GM19099 (cell line): ENCODE measurements around the gene CNPY2.

Source experiments
- POLR2A ChIP-seq: IDR thresholded peaks from 3 replicates; pipeline ENCODE4 v1.6.1; 2011; ENCODE audit warnings: low read depth; ENCODE audit not compliant: insufficient read length; ENCODE audit errors: extremely low read depth

CNPY2 gene

DNA sequence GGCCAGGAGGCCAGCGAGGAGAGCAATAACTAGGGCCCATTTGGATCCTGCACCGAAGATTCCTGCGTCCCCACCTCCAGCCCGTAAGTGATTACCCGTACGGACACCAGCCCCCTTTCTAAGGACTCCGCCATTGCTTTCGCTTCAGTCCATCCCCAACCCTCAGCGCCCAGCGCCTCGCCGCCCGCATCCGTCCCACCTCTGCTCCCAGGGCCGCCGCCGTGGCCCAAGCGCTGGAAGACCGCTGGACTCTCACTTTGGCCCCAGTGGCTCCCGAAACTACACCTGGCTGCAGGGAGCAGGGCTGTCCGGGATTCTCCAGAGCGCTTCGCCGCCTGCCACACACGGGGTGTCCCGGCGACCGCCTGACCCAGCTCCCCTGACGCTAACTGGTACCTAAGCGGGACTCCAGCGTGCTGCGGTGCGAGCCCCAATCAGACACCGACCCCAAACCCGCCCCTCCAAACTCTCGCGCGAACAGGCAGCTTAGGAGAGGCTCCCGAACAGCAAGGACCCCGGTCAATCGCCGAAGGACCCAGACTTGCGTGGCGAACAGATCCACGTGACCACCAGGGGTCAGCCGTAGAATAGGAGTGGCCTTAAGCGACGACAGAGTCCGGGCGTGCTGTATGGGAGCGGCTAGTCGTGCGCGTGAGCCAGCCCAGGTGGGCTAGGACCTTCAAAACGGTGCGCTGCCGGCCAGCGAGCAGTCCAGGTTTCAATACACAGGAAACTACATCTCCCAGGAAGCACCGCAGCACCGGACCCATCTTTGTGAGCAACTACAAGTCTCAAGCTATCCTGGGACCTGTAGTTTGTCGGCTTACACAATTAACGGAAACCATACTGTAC, at the start of gene CNPY2:
TSS of gene CNPY2 (minus strand) at position 367 of the 852 bp plus-strand sequence. CDS start 771 bp downstream, outside the sequence.
- TF ChIP-seq POLR2A: peak; percentile 89

DNA sequence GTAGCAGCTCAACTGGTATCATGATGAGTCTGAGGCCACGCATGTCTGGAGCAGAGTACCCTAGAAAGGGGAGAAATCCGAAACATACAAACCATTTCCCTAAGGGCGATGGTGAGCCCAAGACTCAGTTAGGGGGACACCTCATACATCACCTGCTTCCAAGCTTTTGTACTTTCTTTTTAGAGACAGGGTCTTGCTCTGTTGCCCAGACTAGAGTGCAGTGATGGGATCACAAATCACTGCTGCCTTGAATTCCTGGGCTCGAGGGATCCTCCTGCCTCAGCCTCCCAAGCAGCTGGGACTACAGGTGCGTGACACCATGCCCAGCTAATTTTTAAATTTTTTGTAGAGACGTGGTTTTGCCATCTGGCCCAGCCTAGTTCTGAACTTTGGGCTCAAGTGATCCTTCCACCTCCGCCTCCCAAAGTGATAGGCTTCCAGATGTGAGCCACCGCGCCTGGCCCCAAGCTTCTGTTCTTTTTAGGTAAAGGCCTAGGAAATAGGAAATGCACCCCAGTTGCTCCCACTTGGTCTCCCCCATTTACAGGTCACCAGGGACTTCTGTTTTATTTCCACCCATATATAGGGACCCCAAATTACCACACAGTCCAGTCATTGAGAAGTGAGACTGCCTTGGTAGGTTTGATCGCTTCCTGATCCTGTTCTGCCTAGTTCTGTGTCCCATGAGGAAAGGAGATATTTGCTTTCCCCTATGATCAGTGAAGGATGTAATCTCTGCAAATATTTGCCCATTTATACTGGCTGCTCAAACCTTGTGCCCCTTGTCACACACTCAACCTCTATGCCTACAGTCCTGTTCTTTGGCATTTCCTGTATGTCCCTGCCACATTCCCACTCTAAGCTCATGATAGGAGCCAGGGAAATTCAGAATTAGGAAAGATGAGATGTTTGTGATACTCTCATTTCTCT, 46.6 kb upstream of the CNPY2 start, which contains the start of gene APOF:
TSS of gene APOF (minus strand) at position 728 of the 930 bp plus-strand sequence. CDS start at position 616, 112 bp downstream.
- no peak for TF ChIP-seq POLR2A

DNA sequence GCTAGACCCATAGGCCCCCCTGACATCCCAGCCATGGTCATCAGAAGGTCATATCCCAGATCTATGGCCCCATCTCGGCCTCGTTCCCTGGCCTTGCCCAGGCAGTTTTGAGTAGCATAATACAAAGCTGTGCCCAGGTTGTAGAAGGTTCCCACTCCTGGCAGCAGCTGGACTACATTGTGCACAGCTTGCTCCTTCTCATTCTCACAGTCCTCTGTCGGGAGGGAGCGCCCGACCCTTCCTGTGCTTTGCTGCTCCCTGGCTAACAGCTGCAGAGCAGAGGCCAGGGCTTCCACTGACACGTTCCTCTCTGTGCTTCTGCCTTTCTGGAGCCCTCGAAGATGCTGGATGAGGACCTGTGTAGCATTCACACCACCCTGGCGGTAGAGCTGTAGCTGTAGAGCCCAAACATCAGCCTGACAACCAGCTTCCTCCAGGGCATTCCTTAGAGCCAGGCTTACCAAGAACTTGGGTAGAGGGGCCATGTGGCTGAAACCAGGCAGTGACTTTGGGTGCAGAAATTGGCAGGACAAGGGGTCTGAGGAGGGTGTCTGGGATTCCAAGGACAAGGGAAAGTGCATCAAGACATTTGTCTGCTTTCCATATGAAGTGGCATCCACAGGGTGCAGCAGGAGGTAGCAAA, 45.8 kb upstream of the CNPY2 start:
- no peak for TF ChIP-seq POLR2A

DNA sequence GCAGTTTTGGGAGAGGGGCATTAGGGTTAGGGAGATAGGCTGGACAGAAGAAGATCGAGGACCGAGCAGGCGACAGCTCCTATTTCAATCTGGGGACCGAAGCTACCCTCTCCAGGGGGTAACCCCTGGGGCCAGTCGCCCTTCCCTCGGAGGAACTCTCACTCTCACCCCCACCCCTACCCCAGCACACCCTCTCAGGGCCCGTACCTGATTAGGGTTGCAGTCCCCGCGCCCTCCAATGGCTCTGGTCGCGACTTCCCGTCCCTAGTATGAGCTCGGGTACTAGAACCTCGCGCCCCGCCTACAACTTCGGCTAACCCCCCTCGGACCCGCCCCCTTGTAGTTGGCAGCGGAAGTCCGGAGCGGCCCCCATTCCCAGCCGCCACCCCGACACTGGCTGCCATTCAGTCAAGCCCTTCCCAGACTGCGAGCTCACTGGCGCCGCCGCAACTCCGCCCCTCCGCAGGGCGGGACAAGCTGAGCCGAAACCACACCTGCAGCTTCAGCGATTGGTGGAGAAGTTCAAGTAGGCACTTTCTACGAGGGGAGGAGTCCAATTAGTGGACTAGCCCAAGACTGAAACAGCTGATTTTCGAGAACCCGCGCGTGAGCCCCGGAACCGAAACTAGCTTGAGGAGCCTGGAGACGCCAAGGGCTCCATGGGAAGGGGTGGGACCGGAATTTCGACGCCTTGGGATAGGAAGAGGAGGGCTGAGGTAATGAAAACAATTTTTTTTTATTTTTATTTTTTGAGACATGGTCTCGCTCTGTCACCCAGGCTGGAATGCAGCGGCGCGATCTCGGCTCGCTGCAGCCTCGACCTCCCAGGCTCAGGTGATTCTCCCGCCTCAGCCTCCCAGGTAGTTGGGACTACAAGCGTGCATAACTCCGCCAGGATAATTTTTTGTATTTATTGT, 44.3 kb upstream of the CNPY2 start, which contains the start of gene STAT2:
TSS of gene STAT2 (minus strand) at position 257 of the 917 bp plus-strand sequence. CDS start 3,536 bp downstream, outside the sequence.
- TF ChIP-seq POLR2A: peak; percentile 89

DNA sequence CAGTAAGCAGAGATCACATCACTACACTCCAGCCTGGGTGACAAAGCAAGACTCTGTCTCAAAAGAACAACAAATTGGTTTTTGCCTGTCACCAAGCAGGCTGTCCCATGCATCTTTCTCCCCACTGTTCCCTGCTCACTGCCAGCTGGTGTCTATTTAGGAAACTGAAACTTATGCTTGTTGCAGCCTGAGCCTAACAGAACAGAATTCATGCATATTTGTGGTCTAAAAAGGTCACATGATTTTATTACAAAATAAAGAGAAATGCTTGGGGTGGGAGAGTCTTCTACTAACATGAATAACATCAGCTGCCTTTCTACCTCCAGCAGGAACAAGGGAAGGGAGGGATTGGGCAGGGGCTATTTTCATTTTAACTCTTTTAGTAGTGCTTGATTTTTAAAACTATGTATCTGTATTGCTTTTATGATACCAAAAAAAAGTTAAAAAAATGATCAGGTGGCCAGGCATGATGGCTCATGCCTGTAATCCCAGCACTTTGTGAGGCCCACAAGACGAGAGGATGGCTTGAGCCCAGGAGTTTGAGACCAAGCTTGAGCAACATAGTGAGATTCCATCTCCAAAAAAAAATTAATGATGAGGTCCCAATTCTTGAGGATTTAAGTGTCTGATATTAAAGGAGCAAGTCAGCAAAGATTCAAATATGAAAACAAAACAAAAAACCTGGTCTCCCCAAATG, 43.2 kb upstream of the CNPY2 start:
- TF ChIP-seq POLR2A: peak; percentile 35

DNA sequence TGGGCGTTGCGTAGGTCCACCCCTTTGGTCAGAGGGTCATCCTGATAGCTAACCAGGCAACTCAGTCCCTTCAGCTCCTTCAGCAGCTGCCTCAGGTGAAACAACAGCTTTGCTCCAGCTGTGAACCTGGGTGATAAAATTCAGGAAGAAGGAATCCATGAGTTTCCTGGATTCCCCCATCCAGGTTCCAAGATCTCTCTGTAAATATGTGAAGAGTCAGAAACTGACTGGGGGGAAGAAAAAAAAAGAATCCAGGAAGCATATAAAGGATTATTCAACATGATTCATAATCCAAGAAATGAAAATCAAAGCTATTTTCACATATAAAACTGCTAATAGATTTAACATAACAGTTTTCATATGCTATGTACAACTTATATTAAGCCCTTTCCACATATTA, 35.5 kb upstream of the CNPY2 start:
- TF ChIP-seq POLR2A: no peak

DNA sequence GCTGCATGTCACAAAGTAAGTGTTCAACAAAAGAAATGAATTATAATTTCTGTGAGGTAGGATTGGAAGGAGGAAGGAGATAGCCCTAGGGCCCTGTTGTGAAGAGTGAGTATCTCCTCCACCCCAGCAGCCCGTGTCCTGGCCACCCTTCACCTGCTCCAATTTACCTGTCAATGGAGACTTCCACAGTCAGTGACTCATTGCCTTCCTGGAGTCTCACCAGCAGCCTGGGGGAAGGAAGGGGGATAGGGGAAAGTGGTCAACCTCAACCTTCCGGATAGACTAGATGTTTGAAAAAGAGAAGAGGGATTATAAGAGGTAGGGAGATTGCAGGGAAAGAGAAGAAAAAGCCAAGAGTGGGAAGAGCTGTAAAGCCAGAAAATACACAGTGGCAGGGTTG, 34.9 kb upstream of the CNPY2 start:
- no peak for TF ChIP-seq POLR2A

DNA sequence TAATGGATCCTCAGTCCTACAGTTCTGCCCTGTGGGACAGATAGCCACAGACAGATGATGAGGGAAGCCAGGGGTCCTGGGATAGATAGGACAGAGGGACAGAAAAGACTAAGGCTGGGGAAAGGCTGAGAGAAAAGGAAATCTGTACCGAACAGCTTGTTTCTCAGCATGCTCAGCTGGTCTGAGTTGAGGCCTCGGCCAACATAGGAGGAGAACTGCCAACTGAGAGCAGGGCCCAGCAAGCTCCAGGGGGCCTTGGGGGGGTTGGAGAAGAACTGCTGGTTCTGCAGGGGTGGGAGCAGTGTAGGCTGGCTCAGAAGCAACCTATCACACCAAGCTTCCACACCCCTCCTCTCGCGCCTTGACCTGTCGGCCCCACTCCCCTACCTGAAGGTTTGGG, 33.0 kb upstream of the CNPY2 start:
- no peak for TF ChIP-seq POLR2A

DNA sequence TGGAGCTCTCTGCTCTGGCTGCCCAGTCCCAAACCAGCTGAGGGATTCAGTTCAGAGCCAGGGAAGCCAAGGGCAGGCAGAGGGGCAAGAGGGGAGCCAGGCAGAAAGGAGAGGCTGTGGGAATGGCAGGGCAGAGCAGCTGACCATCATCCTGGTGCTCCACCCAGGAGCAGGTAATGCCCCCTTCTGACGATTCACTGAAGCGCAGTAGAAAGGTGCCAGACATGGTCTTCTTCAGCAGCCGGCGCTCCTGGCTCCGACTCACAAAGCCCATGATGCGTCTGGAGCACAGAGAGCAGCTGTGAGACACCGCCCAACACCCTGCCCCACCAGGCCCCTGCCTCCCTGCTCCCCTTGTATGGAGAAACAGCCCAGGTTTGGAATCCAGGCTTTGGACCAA, 30.9 kb upstream of the CNPY2 start:
- TF ChIP-seq POLR2A: no peak

DNA sequence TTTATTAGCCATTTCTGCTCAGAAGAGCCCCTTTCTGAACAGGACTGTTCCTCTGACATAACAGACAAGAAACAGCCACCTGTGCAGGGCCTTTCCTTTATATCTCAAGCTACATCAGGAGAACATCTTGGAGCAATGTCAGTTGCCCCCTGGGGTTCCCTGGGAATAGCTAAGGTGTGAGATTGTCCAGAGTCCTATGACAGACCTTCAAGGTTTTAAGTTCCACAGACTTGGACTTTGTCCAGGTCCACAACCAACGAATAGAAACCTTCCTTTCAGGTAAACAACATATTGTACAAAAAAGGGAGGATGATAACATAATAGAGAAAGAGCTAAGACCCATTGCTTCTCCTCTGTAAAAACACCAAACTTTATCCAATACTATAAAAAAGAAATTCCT, 25.8 kb upstream of the CNPY2 start:
- no peak for TF ChIP-seq POLR2A

DNA sequence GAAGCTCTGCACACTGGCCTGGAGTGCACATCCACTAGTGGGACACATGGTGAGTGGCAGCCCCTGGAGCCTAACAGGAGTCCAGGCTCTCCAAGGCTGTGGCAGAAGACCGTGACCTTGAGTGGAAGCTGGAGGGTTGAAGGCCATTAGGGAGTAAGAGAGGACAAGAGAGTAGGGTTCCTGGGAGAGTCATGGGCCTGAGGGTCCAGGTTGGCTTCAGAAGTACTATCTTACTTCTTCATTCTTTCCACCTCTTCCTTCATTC, 23.3 kb upstream of the CNPY2 start:
- no peak for TF ChIP-seq POLR2A

DNA sequence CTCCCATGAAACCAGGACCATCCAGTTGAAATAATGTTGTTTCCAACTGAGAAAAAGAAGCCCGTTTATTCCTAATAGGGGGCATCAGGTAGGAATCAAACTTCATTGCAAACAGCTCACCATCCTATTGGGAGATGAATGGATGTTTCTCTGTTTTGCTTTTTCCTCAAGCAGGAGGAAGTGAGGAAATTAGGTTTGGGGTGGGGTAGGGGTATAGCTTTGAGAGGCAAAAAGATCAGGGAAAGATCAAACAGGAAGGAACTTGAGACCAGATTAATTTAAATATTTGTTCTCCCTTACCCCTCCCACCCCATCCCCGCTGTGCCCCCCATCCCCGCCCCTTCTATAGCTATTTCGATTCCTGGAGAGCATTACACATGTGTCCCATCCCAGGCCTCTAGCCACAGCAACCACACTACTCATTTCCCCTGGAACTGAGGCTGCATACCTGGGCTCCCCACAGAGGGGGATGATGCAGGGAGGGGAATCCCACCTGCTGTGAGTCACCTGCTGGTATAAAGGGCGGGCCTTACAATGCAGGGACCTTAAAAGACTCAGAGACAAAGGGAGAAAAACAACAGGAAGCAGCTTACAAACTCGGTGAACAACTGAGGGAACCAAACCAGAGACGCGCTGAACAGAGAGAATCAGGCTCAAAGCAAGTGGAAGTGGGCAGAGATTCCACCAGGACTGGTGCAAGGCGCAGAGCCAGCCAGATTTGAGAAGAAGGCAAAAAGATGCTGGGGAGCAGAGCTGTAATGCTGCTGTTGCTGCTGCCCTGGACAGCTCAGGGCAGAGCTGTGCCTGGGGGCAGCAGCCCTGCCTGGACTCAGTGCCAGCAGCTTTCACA, 22.7 kb upstream of the CNPY2 start, which contains the start of gene IL23A:
TSS of gene IL23A (plus strand) at position 577 of the 850 bp plus-strand sequence. CDS start at position 738, 161 bp downstream.
- TF ChIP-seq POLR2A: peak; percentile 44
